ENCODE data around the gene P4HA2. TPM values are rescaled to one million over a fixed set of nuclear protein-coding genes. Genes with fewer than 3 reads are reported as not detected.

P4HA2 gene
- total and polyA plus RNA-seq, 2 experiments from 2014 or later, result 5.9 to 8.0 TPM

- Mint-ChIP-seq H3K4me3 (no peak overlapping the region), H3K27ac (no peak overlapping the region), H3K4me1 (peaks cover 16% of the 10 kb centered on the region), H3K27me3 (ENCODE audit: insufficient read depth, low read depth, poor library complexity) (peaks cover 4% of the 10 kb centered on the region), H3K36me3 (ENCODE audit: low read depth) (no peaks in the 10 kb centered on the region), H3K9me3 (no peaks in the 10 kb centered on the region)
- H4K20me1 ChIP-seq (replicated peaks; ENCODE audit: insufficient read depth), result no peaks in the 10 kb centered on the region
- H3K27ac ChIP-seq (ENCODE audit: low read depth), result no peak overlapping the region
- H3K27me3 ChIP-seq (ENCODE audit: insufficient read depth), result no peaks in the 10 kb centered on the region
- no peak overlapping the region for H3K4me3 ChIP-seq
- no peaks in the 10 kb centered on the region for H3K36me3 ChIP-seq (ENCODE audit: insufficient read depth)
- DNase-seq (ENCODE audit: low spot score) (no peak), ATAC-seq (no peak)
- H3K9me2 ChIP-seq (ENCODE audit: insufficient read depth), result no peaks in the 10 kb centered on the region
- no peaks in the 10 kb centered on the region for H3K79me2 ChIP-seq (replicated peaks; ENCODE audit: insufficient read depth)
- no peak for TF ChIP-seq CTCF (conservative IDR thresholded peaks at IDR 0.05; ENCODE audit: low read depth in 2 of 2)
- no peak for TF ChIP-seq ZNF114 (CRISPR knock-in tag; IDR thresholded peaks at IDR 0.05)
- TF ChIP-seq JUNB (IDR thresholded peaks at IDR 0.05; ENCODE audit: unreplicated experiment), result no peak
- no peak for TF ChIP-seq STAT1 (IDR thresholded peaks at IDR 0.05; ENCODE audit: unreplicated experiment)
- TF ChIP-seq NANOG (IDR thresholded peaks at IDR 0.05; ENCODE audit: borderline replicate concordance), result no peak
- TF ChIP-seq ZNF331 (CRISPR knock-in tag; IDR thresholded peaks at IDR 0.05; ENCODE audit: low read depth), result no peak
- TF ChIP-seq ETS1 (IDR thresholded peaks at IDR 0.05), result no peak
- TF ChIP-seq POLR2AphosphoS5 (IDR thresholded peaks at IDR 0.05; ENCODE audit: low read depth), result no peak
- TF ChIP-seq, protein P1, sequence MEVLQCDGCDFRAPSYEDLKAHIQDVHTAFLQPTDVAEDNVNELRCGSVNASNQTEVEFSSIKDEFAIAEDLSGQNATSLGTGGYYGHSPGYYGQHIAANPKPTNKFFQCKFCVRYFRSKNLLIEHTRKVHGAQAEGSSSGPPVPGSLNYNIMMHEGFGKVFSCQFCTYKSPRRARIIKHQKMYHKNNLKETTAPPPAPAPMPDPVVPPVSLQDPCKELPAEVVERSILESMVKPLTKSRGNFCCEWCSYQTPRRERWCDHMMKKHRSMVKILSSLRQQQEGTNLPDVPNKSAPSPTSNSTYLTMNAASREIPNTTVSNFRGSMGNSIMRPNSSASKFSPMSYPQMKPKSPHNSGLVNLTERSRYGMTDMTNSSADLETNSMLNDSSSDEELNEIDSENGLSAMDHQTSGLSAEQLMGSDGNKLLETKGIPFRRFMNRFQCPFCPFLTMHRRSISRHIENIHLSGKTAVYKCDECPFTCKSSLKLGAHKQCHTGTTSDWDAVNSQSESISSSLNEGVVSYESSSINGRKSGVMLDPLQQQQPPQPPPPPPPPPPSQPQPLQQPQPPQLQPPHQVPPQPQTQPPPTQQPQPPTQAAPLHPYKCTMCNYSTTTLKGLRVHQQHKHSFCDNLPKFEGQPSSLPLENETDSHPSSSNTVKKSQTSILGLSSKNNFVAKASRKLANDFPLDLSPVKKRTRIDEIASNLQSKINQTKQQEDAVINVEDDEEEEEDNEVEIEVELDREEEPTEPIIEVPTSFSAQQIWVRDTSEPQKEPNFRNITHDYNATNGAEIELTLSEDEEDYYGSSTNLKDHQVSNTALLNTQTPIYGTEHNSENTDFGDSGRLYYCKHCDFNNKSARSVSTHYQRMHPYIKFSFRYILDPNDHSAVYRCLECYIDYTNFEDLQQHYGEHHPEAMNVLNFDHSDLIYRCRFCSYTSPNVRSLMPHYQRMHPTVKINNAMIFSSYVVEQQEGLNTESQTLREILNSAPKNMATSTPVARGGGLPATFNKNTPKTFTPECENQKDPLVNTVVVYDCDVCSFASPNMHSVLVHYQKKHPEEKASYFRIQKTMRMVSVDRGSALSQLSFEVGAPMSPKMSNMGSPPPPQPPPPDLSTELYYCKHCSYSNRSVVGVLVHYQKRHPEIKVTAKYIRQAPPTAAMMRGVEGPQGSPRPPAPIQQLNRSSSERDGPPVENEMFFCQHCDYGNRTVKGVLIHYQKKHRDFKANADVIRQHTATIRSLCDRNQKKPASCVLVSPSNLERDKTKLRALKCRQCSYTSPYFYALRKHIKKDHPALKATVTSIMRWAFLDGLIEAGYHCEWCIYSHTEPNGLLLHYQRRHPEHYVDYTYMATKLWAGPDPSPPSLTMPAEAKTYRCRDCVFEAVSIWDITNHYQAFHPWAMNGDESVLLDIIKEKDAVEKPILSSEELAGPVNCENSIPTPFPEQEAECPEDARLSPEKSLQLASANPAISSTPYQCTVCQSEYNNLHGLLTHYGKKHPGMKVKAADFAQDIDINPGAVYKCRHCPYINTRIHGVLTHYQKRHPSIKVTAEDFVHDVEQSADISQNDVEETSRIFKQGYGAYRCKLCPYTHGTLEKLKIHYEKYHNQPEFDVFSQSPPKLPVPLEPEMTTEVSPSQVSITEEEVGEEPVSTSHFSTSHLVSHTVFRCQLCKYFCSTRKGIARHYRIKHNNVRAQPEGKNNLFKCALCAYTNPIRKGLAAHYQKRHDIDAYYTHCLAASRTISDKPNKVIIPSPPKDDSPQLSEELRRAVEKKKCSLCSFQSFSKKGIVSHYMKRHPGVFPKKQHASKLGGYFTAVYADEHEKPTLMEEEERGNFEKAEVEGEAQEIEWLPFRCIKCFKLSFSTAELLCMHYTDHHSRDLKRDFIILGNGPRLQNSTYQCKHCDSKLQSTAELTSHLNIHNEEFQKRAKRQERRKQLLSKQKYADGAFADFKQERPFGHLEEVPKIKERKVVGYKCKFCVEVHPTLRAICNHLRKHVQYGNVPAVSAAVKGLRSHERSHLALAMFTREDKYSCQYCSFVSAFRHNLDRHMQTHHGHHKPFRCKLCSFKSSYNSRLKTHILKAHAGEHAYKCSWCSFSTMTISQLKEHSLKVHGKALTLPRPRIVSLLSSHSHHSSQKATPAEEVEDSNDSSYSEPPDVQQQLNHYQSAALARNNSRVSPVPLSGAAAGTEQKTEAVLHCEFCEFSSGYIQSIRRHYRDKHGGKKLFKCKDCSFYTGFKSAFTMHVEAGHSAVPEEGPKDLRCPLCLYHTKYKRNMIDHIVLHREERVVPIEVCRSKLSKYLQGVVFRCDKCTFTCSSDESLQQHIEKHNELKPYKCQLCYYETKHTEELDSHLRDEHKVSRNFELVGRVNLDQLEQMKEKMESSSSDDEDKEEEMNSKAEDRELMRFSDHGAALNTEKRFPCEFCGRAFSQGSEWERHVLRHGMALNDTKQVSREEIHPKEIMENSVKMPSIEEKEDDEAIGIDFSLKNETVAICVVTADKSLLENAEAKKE (CRISPR knock-in tag; IDR thresholded peaks at IDR 0.05), result no peak
- TF ChIP-seq EZH2phosphoT487 (IDR thresholded peaks at IDR 0.05; ENCODE audit: unreplicated experiment), result no peak
- TF ChIP-seq, protein P2, sequence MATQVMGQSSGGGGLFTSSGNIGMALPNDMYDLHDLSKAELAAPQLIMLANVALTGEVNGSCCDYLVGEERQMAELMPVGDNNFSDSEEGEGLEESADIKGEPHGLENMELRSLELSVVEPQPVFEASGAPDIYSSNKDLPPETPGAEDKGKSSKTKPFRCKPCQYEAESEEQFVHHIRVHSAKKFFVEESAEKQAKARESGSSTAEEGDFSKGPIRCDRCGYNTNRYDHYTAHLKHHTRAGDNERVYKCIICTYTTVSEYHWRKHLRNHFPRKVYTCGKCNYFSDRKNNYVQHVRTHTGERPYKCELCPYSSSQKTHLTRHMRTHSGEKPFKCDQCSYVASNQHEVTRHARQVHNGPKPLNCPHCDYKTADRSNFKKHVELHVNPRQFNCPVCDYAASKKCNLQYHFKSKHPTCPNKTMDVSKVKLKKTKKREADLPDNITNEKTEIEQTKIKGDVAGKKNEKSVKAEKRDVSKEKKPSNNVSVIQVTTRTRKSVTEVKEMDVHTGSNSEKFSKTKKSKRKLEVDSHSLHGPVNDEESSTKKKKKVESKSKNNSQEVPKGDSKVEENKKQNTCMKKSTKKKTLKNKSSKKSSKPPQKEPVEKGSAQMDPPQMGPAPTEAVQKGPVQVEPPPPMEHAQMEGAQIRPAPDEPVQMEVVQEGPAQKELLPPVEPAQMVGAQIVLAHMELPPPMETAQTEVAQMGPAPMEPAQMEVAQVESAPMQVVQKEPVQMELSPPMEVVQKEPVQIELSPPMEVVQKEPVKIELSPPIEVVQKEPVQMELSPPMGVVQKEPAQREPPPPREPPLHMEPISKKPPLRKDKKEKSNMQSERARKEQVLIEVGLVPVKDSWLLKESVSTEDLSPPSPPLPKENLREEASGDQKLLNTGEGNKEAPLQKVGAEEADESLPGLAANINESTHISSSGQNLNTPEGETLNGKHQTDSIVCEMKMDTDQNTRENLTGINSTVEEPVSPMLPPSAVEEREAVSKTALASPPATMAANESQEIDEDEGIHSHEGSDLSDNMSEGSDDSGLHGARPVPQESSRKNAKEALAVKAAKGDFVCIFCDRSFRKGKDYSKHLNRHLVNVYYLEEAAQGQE (IDR thresholded peaks at IDR 0.05; ENCODE audit: unreplicated experiment), result no peak
- TF ChIP-seq CREB1 (CRISPR knock-in tag; IDR thresholded peaks at IDR 0.05; ENCODE audit: low read depth), result no peak
- TF ChIP-seq EZH2 (IDR thresholded peaks at IDR 0.05; ENCODE audit: low read depth, unreplicated experiment), result no peak
- H3K4me2 ChIP-seq, result no peak overlapping the region
- H3F3A ChIP-seq (replicated peaks; ENCODE audit: low read depth), result peaks cover 5% of the 10 kb centered on the region; the same call in 1 of the 2 replicates
- no peaks in the 10 kb centered on the region for H3K4me1 ChIP-seq (ENCODE audit: insufficient read depth)
- no peak overlapping the region for H2AFZ ChIP-seq
Measured at GRCh38 chr5:132269635-132270334, 42.1 kb upstream of the P4HA2 start.

All from GM23338 (cell line).